ENCODE measurements around the gene GPRC5C. TPM values are rescaled to one million over a fixed set of nuclear protein-coding genes. Genes with fewer than 3 reads are reported as not detected.

GPRC5C gene
- total RNA-seq, 1 donor from 2014 or later: 24.7 TPM

- Mint-ChIP-seq H3K27ac (ENCODE audit: unreplicated experiment) (no peak overlapping the region), H3K4me1 (ENCODE audit: unreplicated experiment) (no peaks in the 10 kb centered on the region), H3K27me3 (ENCODE audit: unreplicated experiment) (peaks cover 6% of the 10 kb centered on the region), H3K9me3 (ENCODE audit: unreplicated experiment) (no peaks in the 10 kb centered on the region), H3K36me3 (ENCODE audit: low read depth, unreplicated experiment) (peaks cover 5% of the 10 kb centered on the region), H3K4me3 (ENCODE audit: unreplicated experiment) (no peak overlapping the region)
- no peak for DNase-seq (ENCODE audit: low spot score)
- TF ChIP-seq CTCF (IDR thresholded peaks at IDR 0.05; ENCODE audit: unreplicated experiment): no peak
Observed at GRCh38 chr17:74391771-74392170, 40.1 kb upstream of the GPRC5C start.

GRCh38 chr17:74392848-74393247 is 39.0 kb upstream of the GPRC5C start:
- H3K27me3 Mint-ChIP-seq (ENCODE audit: unreplicated experiment): peaks cover 6% of the 10 kb centered on the region
- peaks cover 5% of the 10 kb centered on the region for H3K36me3 Mint-ChIP-seq (ENCODE audit: low read depth, unreplicated experiment)
- H3K27ac Mint-ChIP-seq (ENCODE audit: unreplicated experiment): no peak overlapping the region
- no peak for TF ChIP-seq CTCF (IDR thresholded peaks at IDR 0.05; ENCODE audit: unreplicated experiment)
- DNase-seq (ENCODE audit: low spot score): no peak
- H3K4me3 Mint-ChIP-seq (ENCODE audit: unreplicated experiment): no peak overlapping the region
- no peaks in the 10 kb centered on the region for H3K9me3 Mint-ChIP-seq (ENCODE audit: unreplicated experiment)
- H3K4me1 Mint-ChIP-seq (ENCODE audit: unreplicated experiment): no peaks in the 10 kb centered on the region

GRCh38 chr17:74393346-74393942 is 38.4 kb upstream of the GPRC5C start:
- no peaks in the 10 kb centered on the region for H3K4me1 Mint-ChIP-seq (ENCODE audit: unreplicated experiment)
- DNase-seq (ENCODE audit: low spot score): no peak
- H3K27ac Mint-ChIP-seq (ENCODE audit: unreplicated experiment): no peak overlapping the region

GRCh38 chr17:74394275-74394950 is 37.5 kb upstream of the GPRC5C start:
- no peak for DNase-seq (ENCODE audit: low spot score)
- Mint-ChIP-seq H3K27ac (ENCODE audit: unreplicated experiment) (no peak overlapping the region), H3K4me3 (ENCODE audit: unreplicated experiment) (no peak overlapping the region), H3K4me1 (ENCODE audit: unreplicated experiment) (no peaks in the 10 kb centered on the region), H3K27me3 (ENCODE audit: unreplicated experiment) (peaks cover 4% of the 10 kb centered on the region), H3K36me3 (ENCODE audit: low read depth, unreplicated experiment) (peaks cover 5% of the 10 kb centered on the region), H3K9me3 (ENCODE audit: unreplicated experiment) (no peaks in the 10 kb centered on the region)
- no peak for TF ChIP-seq CTCF (IDR thresholded peaks at IDR 0.05; ENCODE audit: unreplicated experiment)

More at GRCh38 chr17:74393346-74393942, 38.4 kb upstream of the GPRC5C start:
- no peak overlapping the region for H3K4me3 Mint-ChIP-seq (ENCODE audit: unreplicated experiment)
- H3K27me3 Mint-ChIP-seq (ENCODE audit: unreplicated experiment): peaks cover 4% of the 10 kb centered on the region
- TF ChIP-seq CTCF (IDR thresholded peaks at IDR 0.05; ENCODE audit: unreplicated experiment): no peak
- peaks cover 5% of the 10 kb centered on the region for H3K36me3 Mint-ChIP-seq (ENCODE audit: low read depth, unreplicated experiment)
- H3K9me3 Mint-ChIP-seq (ENCODE audit: unreplicated experiment): no peaks in the 10 kb centered on the region

GRCh38 chr17:74394977-74395376 is 36.9 kb upstream of the GPRC5C start:
- no peak for TF ChIP-seq CTCF (IDR thresholded peaks at IDR 0.05; ENCODE audit: unreplicated experiment)
- DNase-seq (ENCODE audit: low spot score): no peak
- no peaks in the 10 kb centered on the region for H3K9me3 Mint-ChIP-seq (ENCODE audit: unreplicated experiment)
- no peak overlapping the region for H3K27ac Mint-ChIP-seq (ENCODE audit: unreplicated experiment)
- peaks cover 5% of the 10 kb centered on the region for H3K36me3 Mint-ChIP-seq (ENCODE audit: low read depth, unreplicated experiment)
- H3K4me1 Mint-ChIP-seq (ENCODE audit: unreplicated experiment): no peaks in the 10 kb centered on the region
- no peak overlapping the region for H3K4me3 Mint-ChIP-seq (ENCODE audit: unreplicated experiment)
- peaks cover 4% of the 10 kb centered on the region for H3K27me3 Mint-ChIP-seq (ENCODE audit: unreplicated experiment)

Data from endothelial cell (in vitro differentiated cells).